Transverse colon (tissue), 3 donors: ENCODE data around the gene FAM43B.

Experiments used
- POLR2A ChIP-seq: fragments of 450-650 bp; IDR thresholded peaks from one replicate; pipeline ENCODE4 v1.6.1; 2016; ENCODE audit warnings: antibody characterized with exemption, mild to moderate bottlenecking, moderate library complexity
- TF ChIP-seq, protein P1 (sequence below), 5 experiments: fragments of 200-600 bp in 3 of 5; fragments of 450-650 bp in 2 of 5; sonication (generic) in 3 of 5; IDR thresholded peaks; 1 replicate in 2 of 5; 2 replicates in 3 of 5; pipeline ENCODE4 v1.5.1; 2016 to 2017; ENCODE audit warnings: antibody characterized with exemption in 5 of 5, inconsistent platforms in 3 of 5, mild to moderate bottlenecking in 2 of 5, moderate library complexity in 1 of 5

DNA sequence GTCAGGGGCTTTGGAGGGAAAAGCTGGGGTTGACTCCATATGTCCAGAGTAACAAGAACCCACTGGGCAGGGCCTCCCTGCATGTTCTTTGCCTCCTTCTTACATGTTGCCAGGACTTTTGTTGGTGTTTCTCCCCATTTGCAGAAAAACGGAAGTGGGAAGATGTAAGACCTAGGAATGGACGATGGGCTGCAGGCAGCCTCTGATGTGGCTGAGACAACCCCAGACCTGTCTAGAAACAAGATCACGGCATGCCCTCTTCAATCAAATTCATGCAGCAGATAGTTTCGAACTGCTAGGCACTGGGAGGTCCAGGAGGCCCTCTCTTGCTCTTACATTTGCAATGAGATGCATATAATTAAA, 3.4 kb downstream of the FAM43B start:
- TF ChIP-seq, protein P1, sequence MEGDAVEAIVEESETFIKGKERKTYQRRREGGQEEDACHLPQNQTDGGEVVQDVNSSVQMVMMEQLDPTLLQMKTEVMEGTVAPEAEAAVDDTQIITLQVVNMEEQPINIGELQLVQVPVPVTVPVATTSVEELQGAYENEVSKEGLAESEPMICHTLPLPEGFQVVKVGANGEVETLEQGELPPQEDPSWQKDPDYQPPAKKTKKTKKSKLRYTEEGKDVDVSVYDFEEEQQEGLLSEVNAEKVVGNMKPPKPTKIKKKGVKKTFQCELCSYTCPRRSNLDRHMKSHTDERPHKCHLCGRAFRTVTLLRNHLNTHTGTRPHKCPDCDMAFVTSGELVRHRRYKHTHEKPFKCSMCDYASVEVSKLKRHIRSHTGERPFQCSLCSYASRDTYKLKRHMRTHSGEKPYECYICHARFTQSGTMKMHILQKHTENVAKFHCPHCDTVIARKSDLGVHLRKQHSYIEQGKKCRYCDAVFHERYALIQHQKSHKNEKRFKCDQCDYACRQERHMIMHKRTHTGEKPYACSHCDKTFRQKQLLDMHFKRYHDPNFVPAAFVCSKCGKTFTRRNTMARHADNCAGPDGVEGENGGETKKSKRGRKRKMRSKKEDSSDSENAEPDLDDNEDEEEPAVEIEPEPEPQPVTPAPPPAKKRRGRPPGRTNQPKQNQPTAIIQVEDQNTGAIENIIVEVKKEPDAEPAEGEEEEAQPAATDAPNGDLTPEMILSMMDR (IDR thresholded peaks at IDR 0.05), result no peak
- TF ChIP-seq POLR2A, result no peak
